HCT116 (cell line): ENCODE data around the gene AIFM2. TPM values are rescaled to one million over a fixed set of nuclear protein-coding genes. Genes with fewer than 3 reads are reported as not detected.
"Not testable (repeated sequence)": the region's sequence is repeated elsewhere in the genome, so short reads cannot be mapped to it uniquely, and the experiment has no call there.

Source experiments
- ATAC-seq: fragments of 200-7000 bp; cut with Tn5 transposase; 2 replicates; pipeline ENCODE4 v1.9.1; 2020; ENCODE audit warnings: mild to moderate bottlenecking, moderate library complexity
- BruUV-seq: library from RNA; stranded (reverse); fragments of 400-500 nt; replicated peaks from 2 replicates; lab custom pipeline; 2021; lab: Mats Ljungman, UMichigan
- CTCF ChIA-PET: fragments of 300-600 bp; sonication (Branson Sonifier 250); formaldehyde crosslinking; loops from one replicate; lab custom pipeline; 2021; ENCODE audit warnings: antibody characterized with exemption; lab: Charles Lee
- POLR2A ChIA-PET: fragments of 300-600, 350-600 bp; sonication (Branson Sonifier 250); formaldehyde crosslinking; loops from one replicate; lab custom pipeline; 2021; ENCODE audit warnings: antibody characterized with exemption; lab: Charles Lee
- RAD21 ChIA-PET, 2 experiments: fragments of 300-600 bp; sonication (Branson Sonifier 250); formaldehyde crosslinking; loops; one replicate each; lab custom pipeline; 2023; ENCODE audit warnings: low total read pairs in 2 of 2; ENCODE audit not compliant: uncharacterized antibody in 2 of 2, unreplicated experiment in 2 of 2, low non-redundant PET in 1 of 2; lab: Charles Lee
- DNase-seq: peaks from one replicate; pipeline ENCODE4 v3.0.0-alpha.2; 2010; ENCODE audit warnings: low read depth, low spot score
- H2AFZ ChIP-seq: fragments of 200-600 bp; shearing (Covaris generic), sonication (generic); 2 replicates; pipeline ENCODE4 v1.6.1; 2017; ENCODE audit warnings: low read depth, mixed run types, mixed read lengths, antibody characterized with exemption, low read length; ENCODE audit not compliant: poor library complexity, severe bottlenecking
- H3K27ac ChIP-seq: 2 replicates; pipeline ENCODE4 v1.5.1; 2012; ENCODE audit warnings: low read depth, low read length
- H3K27me3 ChIP-seq: fragments of 200-600 bp; sonication (generic); 2 replicates; pipeline ENCODE4 v1.6.1; 2016; ENCODE audit warnings: mixed run types, low read length, mixed read lengths; ENCODE audit not compliant: insufficient read depth
- H3K36me3 ChIP-seq, 2 experiments: fragments of 200-500 bp in 1 of 2; fragments of 200-600 bp in 1 of 2; sonication (Bioruptor generic) in 1 of 2; sonication (generic) in 1 of 2; 2 replicates each; pipeline versions ENCODE4 v1.5.1 to v1.6.1; 2014 to 2016; ENCODE audit warnings: low read length in 2 of 2, inconsistent platforms in 1 of 2, mixed read lengths in 1 of 2, mixed run types in 1 of 2; ENCODE audit not compliant: insufficient read depth in 2 of 2, control insufficient read depth in 1 of 2
- H3K4me1 ChIP-seq, 2 experiments: fragments of 200-600 bp in 1 of 2; sonication (generic) in 1 of 2; 2 replicates each; pipeline versions ENCODE4 v1.5.1 to v1.6.1; 2012 to 2017; ENCODE audit warnings: low read length in 2 of 2, inconsistent platforms in 1 of 2, mild to moderate bottlenecking in 1 of 2, mixed read lengths in 1 of 2, mixed run types in 1 of 2, moderate library complexity in 1 of 2; ENCODE audit not compliant: insufficient read depth in 2 of 2, control insufficient read depth in 1 of 2
- H3K4me2 ChIP-seq: fragments of 200-600 bp; sonication (generic); 2 replicates; pipeline ENCODE4 v1.6.1; 2017; ENCODE audit warnings: mixed run types, low read length, mixed read lengths
- H3K4me3 ChIP-seq, 2 experiments: fragments of 200-600 bp in 1 of 2; sonication (generic) in 1 of 2; replicated peaks in 1 of 2; 2 replicates each; pipeline ENCODE4 v1.5.1; 2011 to 2016; ENCODE audit warnings: low read length in 2 of 2, control low read depth in 1 of 2, low read depth in 1 of 2, mild to moderate bottlenecking in 1 of 2, mixed read lengths in 1 of 2, mixed run types in 1 of 2
- H3K79me2 ChIP-seq: fragments of 200-600 bp; sonication (generic); 2 replicates; pipeline ENCODE4 v1.6.1; 2017; ENCODE audit warnings: mild to moderate bottlenecking, mixed run types, low read length, moderate library complexity, mixed read lengths; ENCODE audit not compliant: insufficient read depth
- H3K9ac ChIP-seq: fragments of 200-600 bp; sonication (generic); 2 replicates; pipeline ENCODE4 v1.6.1; 2016; ENCODE audit warnings: low read length, mixed read lengths
- H3K9me2 ChIP-seq: fragments of 200-600 bp; sonication (generic), shearing (Covaris generic); 2 replicates; pipeline ENCODE4 v1.6.1; 2017; ENCODE audit warnings: mixed run types, mild to moderate bottlenecking, moderate library complexity; ENCODE audit not compliant: insufficient read depth
- H3K9me3 ChIP-seq, 2 experiments: fragments of 200-500 bp in 1 of 2; fragments of 200-600 bp in 1 of 2; sonication (Bioruptor generic) in 1 of 2; sonication (generic) in 1 of 2; 2 replicates each; pipeline ENCODE4 v1.6.1; 2014 to 2017; ENCODE audit warnings: low read length in 2 of 2, mixed read lengths in 2 of 2, inconsistent platforms in 1 of 2, low read depth in 1 of 2, mild to moderate bottlenecking in 1 of 2, mixed run types in 1 of 2, moderate library complexity in 1 of 2; ENCODE audit not compliant: control insufficient read depth in 1 of 2, insufficient read depth in 1 of 2
- H4K20me1 ChIP-seq: fragments of 200-600 bp; sonication (generic), shearing (Covaris generic); 2 replicates; pipeline ENCODE4 v1.6.1; 2017; ENCODE audit warnings: mixed run types, mild to moderate bottlenecking, moderate library complexity; ENCODE audit not compliant: insufficient read depth
- CBX3 ChIP-seq: IDR thresholded peaks from 2 replicates; pipeline ENCODE4 v1.6.1; 2012; ENCODE audit warnings: low read depth
- CTCF ChIP-seq, 3 experiments: fragments of 200-600 bp in 1 of 3; sonication (generic) in 1 of 3; IDR thresholded peaks in 2 of 3; conservative IDR thresholded peaks in 1 of 3; 2 replicates each; pipeline ENCODE4 v1.5.1; 2012 to 2017; ENCODE audit warnings: low read depth in 2 of 3, low read length in 2 of 3, antibody characterized with exemption in 1 of 3, borderline replicate concordance in 1 of 3, control low read depth in 1 of 3, mild to moderate bottlenecking in 1 of 3, mixed read lengths in 1 of 3, mixed run types in 1 of 3, moderate library complexity in 1 of 3; ENCODE audit not compliant: insufficient read depth in 1 of 3
- EZH2 ChIP-seq: fragments of 200-600 bp; sonication (generic); IDR thresholded peaks from 2 replicates; pipeline ENCODE4 v1.6.1; 2017; ENCODE audit warnings: antibody characterized with exemption, mixed run types
- SP1 ChIP-seq: IDR thresholded peaks from 2 replicates; pipeline ENCODE4 v1.6.1; 2012; ENCODE audit warnings: low read depth
- SRF ChIP-seq: IDR thresholded peaks from 2 replicates; pipeline ENCODE4 v1.6.1; 2012; ENCODE audit warnings: low read depth
- ZNF274 ChIP-seq: fragments of 200-500 bp; sonication (Bioruptor generic); IDR thresholded peaks from 2 replicates; pipeline ENCODE4 v1.6.1; 2014; ENCODE audit warnings: mild to moderate bottlenecking, low read depth, low read length, inconsistent platforms
- intact Hi-C: fragments of 100-400 bp; cut with micrococcal nuclease; formaldehyde crosslinking; loops from 2 replicates; pipeline ENCODE4 v1.10.0; 2022
- total RNA-seq: library from RNA; stranded (reverse); gene quantifications from one replicate; pipeline ENCODE4 v1.2.1, GENCODE V29; 2021; ENCODE audit not compliant: unreplicated experiment

AIFM2 gene
- total RNA-seq, 1 experiment from 2014 or later: 20.0 TPM

- H3K27ac ChIP-seq: no peak overlapping the region
- intact Hi-C loops: no loop called here
- RAD21 ChIA-PET: no interaction called here
- ATAC-seq: no peak
- TF ChIP-seq SP1 (no peak), CTCF (IDR thresholded peaks at IDR 0.05 in 2 of 3, conservative IDR thresholded peaks at IDR 0.05 in 1 of 3; ENCODE audit: borderline replicate concordance in 1 of 3, insufficient read depth in 1 of 3, low read depth in 2 of 3, low read length in 2 of 3) (no peak), ZNF274 (no peak), SRF (no peak), CBX3 (no peak), EZH2 (no peak)
- TF ChIP-seq, all 23 proteins: peak for 0
- Histone ChIP-seq H3K79me2 (peaks cover 91% of the 10 kb centered on the region), H4K20me1 (peaks cover 12% of the 10 kb centered on the region; the same call in 1 of the 2 replicates), H3K36me3 (peaks cover 47 to 49% of the 10 kb centered on the region in 2 experiments), H2AFZ (no peak overlapping the region), H3K4me3 (no peak overlapping the region), H3K9me3 (no peaks in the 10 kb centered on the region), H3K4me2 (no peak overlapping the region), H3K9me2 (no peaks in the 10 kb centered on the region), H3K27me3 (no peaks in the 10 kb centered on the region), H3K4me1 (peaks cover 4 to 6% of the 10 kb centered on the region in 2 experiments; a peak in 2 of 4 replicates), H3K9ac (no peak overlapping the region)
- ChIA-PET POLR2A (interaction anchor here (1.1 kb wide), 1 partner anchor 10 kb away, joined by 3 read pairs; the partner anchor contains the start of gene SAR1A), CTCF (interaction anchor here (1.2 kb wide), 1 partner anchor 14 kb away, joined by 6 read pairs; the partner anchor contains the start of gene TYSND1)
- DNase-seq: no peak
- BruUV-seq: no TSS peak
Observed at GRCh38 chr10:70160798-70161197, 28.2 kb upstream of the AIFM2 start.

GRCh38 chr10:70159366-70159765 is 26.7 kb upstream of the AIFM2 start:
- CTCF ChIA-PET: interaction anchor here (5.4 kb wide), 1 partner anchor 14 kb away, joined by 33 read pairs; the partner anchor contains the start of gene TYSND1
- H3K27ac ChIP-seq, RAD21 ChIA-PET, H2AFZ ChIP-seq, ATAC-seq, POLR2A ChIA-PET, H3K9ac ChIP-seq, H3K4me1 ChIP-seq, H3K4me3 ChIP-seq, H3K9me2 ChIP-seq, H3K27me3 ChIP-seq, H3K4me2 ChIP-seq, intact Hi-C loops, H3K9me3 ChIP-seq, H4K20me1 ChIP-seq, BruUV-seq, DNase-seq: not testable (repeated sequence)
- Histone ChIP-seq H3K79me2 (peaks cover 80% of the 10 kb centered on the region), H3K36me3 (peaks cover 46 to 49% of the 10 kb centered on the region in 2 experiments)
